Activated CD8-positive, alpha-beta T cell treated with anti-CD3 and anti-CD28 coated beads for 36 hours (primary cell): ENCODE results near the gene RNU7-1. TPM values are rescaled to one million over a fixed set of nuclear protein-coding genes. Genes with fewer than 3 reads are reported as not detected.

Source experiments
- ATAC-seq: fragments of 200-7000 bp; cut with Tn5 transposase; one replicate; pipeline ENCODE4 v1.10.0; 2021; ENCODE audit warnings: mild to moderate bottlenecking, moderate library complexity
- CTCF ChIA-PET: fragments of 350-600 bp; sonication (Branson Sonifier 250); formaldehyde crosslinking; loops from one replicate; lab custom pipeline; 2021; ENCODE audit warnings: antibody characterized with exemption; lab: Charles Lee
- POLR2A ChIA-PET: fragments of 350-600 bp; sonication (Branson Sonifier 250); formaldehyde crosslinking; loops from one replicate; lab custom pipeline; 2021; ENCODE audit warnings: antibody characterized with exemption; lab: Charles Lee
- DNase-seq: peaks from one replicate; pipeline ENCODE4 v3.0.0-alpha.2; 2020
- H3K27ac Mint-ChIP-seq: one replicate; pipeline ENCODE4 v1.8.0; 2021; ENCODE audit warnings: mild to moderate bottlenecking, mixed read lengths
- H3K27me3 Mint-ChIP-seq: one replicate; pipeline ENCODE4 v1.8.0; 2021; ENCODE audit warnings: mixed read lengths
- H3K36me3 Mint-ChIP-seq: one replicate; pipeline ENCODE4 v1.8.0; 2021; ENCODE audit warnings: low read depth, mixed read lengths
- H3K4me1 Mint-ChIP-seq: one replicate; pipeline ENCODE4 v1.8.0; 2021; ENCODE audit warnings: low read depth, mixed read lengths
- H3K4me3 Mint-ChIP-seq: one replicate; pipeline ENCODE4 v1.8.0; 2021; ENCODE audit warnings: mild to moderate bottlenecking, moderate library complexity, mixed read lengths
- H3K9me3 Mint-ChIP-seq: one replicate; pipeline ENCODE4 v1.8.0; 2021; ENCODE audit warnings: mixed read lengths
- intact Hi-C: fragments of 100-400 bp; cut with micrococcal nuclease; formaldehyde crosslinking; loops from one replicate; pipeline ENCODE4 v1.10.0; 2022
- total RNA-seq, 2 experiments: library from RNA; stranded (reverse); gene quantifications; one replicate each; pipeline ENCODE4 v1.2.3, GENCODE V29; 2021
- TF ChIP-seq, protein P1 (sequence below): fragments of 200-600 bp; IDR thresholded peaks from one replicate; pipeline ENCODE4 v1.8.0; 2022; ENCODE audit warnings: antibody characterized with exemption, mild to moderate bottlenecking

Gene RNU7-1
- total RNA-seq, 2 experiments from 2014 or later = not detected

DNA sequence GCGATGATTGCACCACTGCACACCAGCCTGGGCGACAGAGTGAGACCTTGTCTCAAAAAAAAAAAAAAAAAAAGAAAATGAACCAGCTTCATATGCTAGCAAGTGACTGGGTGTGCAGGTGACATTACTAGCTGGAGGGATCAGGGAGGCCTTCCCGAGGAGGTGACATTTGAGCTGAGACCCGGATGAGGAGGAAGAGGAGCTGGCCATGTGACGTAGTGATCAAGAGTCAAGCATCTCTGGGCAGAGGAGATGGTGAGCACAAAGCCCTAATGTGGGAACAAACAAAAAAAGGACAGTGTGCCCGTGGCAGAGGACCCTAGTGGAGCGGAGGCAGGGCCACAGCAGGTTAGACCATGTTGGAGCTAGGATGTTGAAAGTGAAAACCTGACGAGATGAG, 4.0 kb downstream of the RNU7-1 start:
- ATAC-seq = no peak
- H3K9me3 Mint-ChIP-seq = no peaks in the 10 kb centered on the region
- H3K27ac Mint-ChIP-seq = peak overlapping the region; percentile 93
- DNase-seq = no peak
- CTCF ChIA-PET = interaction anchor here (0.7 to 22.8 kb wide), 9 partner anchors 10 to 165 kb away, joined by 3 to 460 read pairs (median 10); partner anchors contain the start of genes C1RL and SPSB2
- H3K36me3 Mint-ChIP-seq = peaks cover 40% of the 10 kb centered on the region
- no peaks in the 10 kb centered on the region for H3K27me3 Mint-ChIP-seq
- peak overlapping the region; percentile 85 for H3K4me3 Mint-ChIP-seq
- TF ChIP-seq, protein P1, sequence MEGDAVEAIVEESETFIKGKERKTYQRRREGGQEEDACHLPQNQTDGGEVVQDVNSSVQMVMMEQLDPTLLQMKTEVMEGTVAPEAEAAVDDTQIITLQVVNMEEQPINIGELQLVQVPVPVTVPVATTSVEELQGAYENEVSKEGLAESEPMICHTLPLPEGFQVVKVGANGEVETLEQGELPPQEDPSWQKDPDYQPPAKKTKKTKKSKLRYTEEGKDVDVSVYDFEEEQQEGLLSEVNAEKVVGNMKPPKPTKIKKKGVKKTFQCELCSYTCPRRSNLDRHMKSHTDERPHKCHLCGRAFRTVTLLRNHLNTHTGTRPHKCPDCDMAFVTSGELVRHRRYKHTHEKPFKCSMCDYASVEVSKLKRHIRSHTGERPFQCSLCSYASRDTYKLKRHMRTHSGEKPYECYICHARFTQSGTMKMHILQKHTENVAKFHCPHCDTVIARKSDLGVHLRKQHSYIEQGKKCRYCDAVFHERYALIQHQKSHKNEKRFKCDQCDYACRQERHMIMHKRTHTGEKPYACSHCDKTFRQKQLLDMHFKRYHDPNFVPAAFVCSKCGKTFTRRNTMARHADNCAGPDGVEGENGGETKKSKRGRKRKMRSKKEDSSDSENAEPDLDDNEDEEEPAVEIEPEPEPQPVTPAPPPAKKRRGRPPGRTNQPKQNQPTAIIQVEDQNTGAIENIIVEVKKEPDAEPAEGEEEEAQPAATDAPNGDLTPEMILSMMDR = no peak
- intact Hi-C loops = loop anchor here (10.0 kb wide), 1 partner anchor 157 kb away; the partner anchor contains the start of gene C1RL
- H3K4me1 Mint-ChIP-seq = peaks cover 59% of the 10 kb centered on the region
- POLR2A ChIA-PET = interaction anchor here (0.6 to 36.0 kb wide), 7 partner anchors 7 to 241 kb away, joined by 3 to 1266 read pairs (median 43); partner anchors contain the start of genes ATN1, C12orf57, EMG1 and LPCAT3

DNA sequence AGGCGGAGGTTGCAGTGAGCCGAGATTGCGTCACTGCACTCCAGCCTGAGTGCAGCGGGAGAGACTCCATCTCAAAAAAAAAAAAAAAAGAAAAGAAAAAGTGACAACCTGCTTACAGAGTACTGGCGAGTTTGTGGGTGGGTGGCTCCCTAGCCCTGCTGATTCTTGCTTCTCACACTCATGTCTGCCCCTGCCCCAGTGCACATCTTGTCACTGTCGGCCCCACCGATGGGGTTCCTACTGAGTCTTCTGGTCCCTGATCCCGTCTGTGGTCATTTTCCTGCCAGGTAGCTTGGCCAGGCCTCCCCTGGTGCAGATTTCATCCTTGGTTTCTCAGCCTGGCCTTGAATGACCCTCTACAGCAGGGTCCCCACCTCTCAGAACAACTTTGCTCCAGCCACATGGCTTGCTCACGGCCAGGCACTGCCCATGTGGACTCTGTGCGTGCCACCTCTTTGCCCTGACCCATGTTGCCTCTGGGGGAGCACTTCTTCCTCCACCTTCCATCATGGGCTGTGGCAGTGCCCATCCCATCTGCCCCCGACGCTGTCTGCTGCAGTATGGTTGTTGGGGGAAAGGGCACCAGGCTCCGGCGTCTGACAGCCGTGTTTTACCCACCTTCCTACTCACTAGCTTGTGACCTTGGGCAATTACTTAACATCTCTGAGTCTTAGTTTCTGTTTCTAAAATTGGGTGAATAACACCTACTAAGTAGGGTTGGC, 5.4 kb downstream of the RNU7-1 start:
- Mint-ChIP-seq H3K9me3 (no peaks in the 10 kb centered on the region), H3K27ac (peak overlapping the region; percentile 93), H3K4me3 (peak overlapping the region; percentile 70), H3K4me1 (peaks cover 50% of the 10 kb centered on the region), H3K36me3 (peaks cover 51% of the 10 kb centered on the region), H3K27me3 (no peaks in the 10 kb centered on the region)
- CTCF ChIA-PET = interaction anchor here (1.3 to 22.8 kb wide), 7 partner anchors 11 to 159 kb away, joined by 3 to 460 read pairs (median 8); partner anchors contain the start of gene SPSB2
- TF ChIP-seq, protein P1 = peak; percentile 2
- POLR2A ChIA-PET = interaction anchor here (0.8 to 36.0 kb wide), 4 partner anchors 6 to 29 kb away, joined by 3 to 1266 read pairs (median 654); partner anchors contain the start of genes ATN1, C12orf57, EMG1 and PHB2
- intact Hi-C loops = loop anchor here (10.0 kb wide), 1 partner anchor 156 kb away; the partner anchor contains the start of gene C1RL
- no peak for ATAC-seq
- peak; percentile 61 for DNase-seq

DNA sequence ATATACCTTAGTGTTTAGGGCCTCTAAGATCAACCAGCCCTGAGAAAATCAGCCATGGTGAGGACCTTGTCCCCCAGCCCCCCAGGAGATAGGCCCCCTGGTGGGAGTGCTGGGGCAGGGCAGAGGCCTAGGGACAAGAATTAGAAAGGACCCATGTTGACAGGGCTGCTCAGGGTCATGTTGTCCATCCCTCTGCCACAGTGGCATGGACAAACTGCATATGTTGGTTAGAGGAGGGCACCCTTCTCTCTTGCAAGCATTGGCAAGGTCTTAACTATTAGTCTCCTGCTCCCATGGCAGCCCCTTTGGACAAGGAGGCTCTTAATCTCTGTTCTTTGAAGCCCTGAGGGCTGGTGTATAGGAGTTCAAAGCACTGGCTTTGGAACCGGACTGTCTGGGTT, 6.8 kb downstream of the RNU7-1 start:
- no peaks in the 10 kb centered on the region for H3K27me3 Mint-ChIP-seq
- TF ChIP-seq, protein P1 = peak; percentile 51

DNA sequence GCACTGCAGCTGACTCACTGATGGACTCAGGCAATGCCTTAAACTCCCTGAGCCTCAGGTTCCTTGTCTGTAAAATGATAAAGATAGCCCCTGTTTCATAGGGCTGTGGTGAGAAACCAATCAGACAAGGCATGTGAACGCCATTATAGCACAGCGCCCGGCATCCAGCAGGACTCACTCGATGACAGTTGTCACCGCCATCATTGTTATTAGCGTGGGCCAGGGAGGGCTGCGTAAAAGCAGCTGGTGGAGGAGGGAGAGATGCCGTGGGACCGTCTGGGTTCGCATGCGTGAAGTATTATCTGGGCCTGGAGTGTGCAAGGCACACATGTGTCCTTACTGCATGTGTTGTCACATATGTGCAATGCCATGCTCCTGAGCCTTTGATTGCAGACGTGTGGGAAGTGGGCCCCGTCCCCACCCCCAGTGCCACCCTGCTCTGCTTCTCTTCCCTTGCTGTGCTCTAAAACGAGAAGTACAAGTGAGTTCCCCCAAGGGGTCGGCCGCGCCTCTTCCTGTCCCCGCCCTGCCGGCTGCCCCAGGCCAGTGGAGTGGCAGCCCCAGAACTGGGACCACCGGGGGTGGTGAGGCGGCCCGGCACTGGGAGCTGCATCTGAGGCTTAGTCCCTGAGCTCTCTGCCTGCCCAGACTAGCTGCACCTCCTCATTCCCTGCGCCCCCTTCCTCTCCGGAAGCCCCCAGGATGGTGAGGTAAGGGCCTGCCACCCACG, 7.4 kb downstream of the RNU7-1 start, which contains the start of gene PTPN6:
Gene PTPN6 (plus strand): TSS at position 546 of the 730 bp plus-strand sequence. CDS start 157 bp downstream, at position 703.
- POLR2A ChIA-PET = interaction anchor here (5.9 to 36.0 kb wide), 3 partner anchors 4 to 19 kb away, joined by 43 to 1266 read pairs (median 1266); partner anchors contain the start of genes ATN1, C12orf57, EMG1 and PHB2
- TF ChIP-seq, protein P1 = no peak
- DNase-seq (peak; percentile 82), ATAC-seq (peak; percentile 41)
- Mint-ChIP-seq H3K36me3 (peaks cover 60% of the 10 kb centered on the region), H3K4me3 (peak within 1 kb of the TSS; percentile 95), H3K27me3 (no peaks in the 10 kb centered on the region), H3K9me3 (no peaks in the 10 kb centered on the region), H3K27ac (peak within 1 kb of the TSS; percentile 93), H3K4me1 (peaks cover 57% of the 10 kb centered on the region)
- intact Hi-C loops = no loop called here
- CTCF ChIA-PET = interaction anchor here (0.9 to 22.8 kb wide), 7 partner anchors 9 to 162 kb away, joined by 3 to 460 read pairs (median 8); partner anchors contain the start of gene SPSB2

More for the DNA sequence above, 6.8 kb downstream of the RNU7-1 start:
- Mint-ChIP-seq H3K27ac (peak overlapping the region; percentile 93), H3K9me3 (no peaks in the 10 kb centered on the region), H3K4me3 (peak overlapping the region; percentile 95), H3K4me1 (peaks cover 57% of the 10 kb centered on the region), H3K36me3 (peaks cover 56% of the 10 kb centered on the region)
- CTCF ChIA-PET = interaction anchor here (0.9 to 22.8 kb wide), 8 partner anchors 10 to 162 kb away, joined by 3 to 460 read pairs (median 8); partner anchors contain the start of gene SPSB2
- POLR2A ChIA-PET = interaction anchor here (5.9 to 36.0 kb wide), 3 partner anchors 4 to 20 kb away, joined by 43 to 1266 read pairs (median 1266); partner anchors contain the start of genes ATN1, C12orf57, EMG1 and PHB2
- no peak for ATAC-seq
- intact Hi-C loops = no loop called here
- DNase-seq = peak; percentile 58
